Measurements from ENCODE around the gene NKAIN4.
A peak's percentile ranks its signal among the peaks of the same experiment; 100 is the strongest.

NKAIN4 gene

GRCh38 chr20:63274381-63275228 is 20.3 kb upstream of the NKAIN4 start:
- DNase-seq (ENCODE audit: low read depth in 3 of 3), result no peak

GRCh38 chr20:63273635-63274380 is 19.5 kb upstream of the NKAIN4 start:
- no peak for DNase-seq (ENCODE audit: low read depth in 3 of 3)

- no peak for DNase-seq (ENCODE audit: low read depth in 3 of 3)
These were observed 18.9 kb upstream of the NKAIN4 start for GRCh38 chr20:63273059-63273579.

GRCh38 chr20:63272105-63273058 is 18.1 kb upstream of the NKAIN4 start, which contains the start of gene ARFGAP1:
TSS of gene ARFGAP1 (plus strand) at chr20:63272813. CDS start at chr20:63275581, 2,768 bp downstream.
- DNase-seq (ENCODE audit: low read depth in 3 of 3), result peak; percentile 76 to 87 (median 78)

- DNase-seq (ENCODE audit: low read depth in 3 of 3), result no peak
These were observed 16.5 kb upstream of the NKAIN4 start for GRCh38 chr20:63270606-63271325.

- DNase-seq (ENCODE audit: low read depth in 3 of 3), result no peak
These were observed 15.5 kb upstream of the NKAIN4 start for GRCh38 chr20:63269724-63270123.

GRCh38 chr20:63268671-63269439 is 14.6 kb upstream of the NKAIN4 start:
- DNase-seq (ENCODE audit: low read depth in 3 of 3), result no peak

GRCh38 chr20:63268256-63268655 is 14.0 kb upstream of the NKAIN4 start:
- DNase-seq (ENCODE audit: low read depth in 3 of 3), result no peak

- no peak for DNase-seq (ENCODE audit: low read depth in 3 of 3)
These were observed 13.4 kb upstream of the NKAIN4 start for GRCh38 chr20:63267691-63268090.

GRCh38 chr20:63265891-63266515 is 11.7 kb upstream of the NKAIN4 start:
- DNase-seq (ENCODE audit: low read depth in 3 of 3), result no peak

- DNase-seq (ENCODE audit: low read depth in 3 of 3), result no peak
These were observed 10.3 kb upstream of the NKAIN4 start for GRCh38 chr20:63264519-63264918.

- no peak for DNase-seq (ENCODE audit: low read depth in 3 of 3)
These were observed 9.7 kb upstream of the NKAIN4 start for GRCh38 chr20:63264000-63264399.

GRCh38 chr20:63262836-63263235 is 8.6 kb upstream of the NKAIN4 start:
- DNase-seq (ENCODE audit: low read depth in 3 of 3), result no peak

GRCh38 chr20:63261795-63262528 is 7.7 kb upstream of the NKAIN4 start:
- no peak for DNase-seq (ENCODE audit: low read depth in 3 of 3)

GRCh38 chr20:63261060-63261794 is 7.0 kb upstream of the NKAIN4 start:
- no peak for DNase-seq (ENCODE audit: low read depth in 3 of 3)

- DNase-seq (ENCODE audit: low read depth in 3 of 3), result no peak
These were observed 6.3 kb upstream of the NKAIN4 start for GRCh38 chr20:63260521-63260920.

- no peak for DNase-seq (ENCODE audit: low read depth in 3 of 3)
These were observed 5.6 kb upstream of the NKAIN4 start for GRCh38 chr20:63259734-63260460.
